ENCODE results near the gene GRK4.

DNA sequence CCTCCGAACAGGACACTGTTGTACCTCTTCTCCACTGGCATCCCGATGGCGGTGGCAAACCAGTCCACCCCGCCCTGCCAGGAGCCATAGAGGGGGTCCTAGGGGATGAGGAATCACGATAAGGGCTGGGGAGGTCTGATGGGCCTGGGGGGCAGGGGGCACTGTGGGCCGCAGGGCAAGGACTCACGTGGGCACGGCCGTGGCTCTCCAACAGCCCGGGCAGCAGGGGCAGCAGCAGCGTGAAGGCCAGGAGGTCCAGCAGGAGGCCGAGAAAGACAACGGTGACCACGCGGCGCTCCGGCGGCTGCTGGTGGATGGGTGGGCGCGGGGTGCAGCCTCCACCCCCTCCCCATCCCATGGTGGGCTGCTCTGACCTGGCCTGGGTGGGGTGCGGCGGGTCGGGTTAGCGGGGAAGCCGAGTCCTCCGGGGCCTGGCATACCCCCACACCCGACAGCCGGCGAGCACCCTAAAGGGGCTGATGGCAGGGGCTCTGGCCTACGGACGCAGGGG, 29.8 kb upstream of the GRK4 start:
- TF ChIP-seq, protein P1, sequence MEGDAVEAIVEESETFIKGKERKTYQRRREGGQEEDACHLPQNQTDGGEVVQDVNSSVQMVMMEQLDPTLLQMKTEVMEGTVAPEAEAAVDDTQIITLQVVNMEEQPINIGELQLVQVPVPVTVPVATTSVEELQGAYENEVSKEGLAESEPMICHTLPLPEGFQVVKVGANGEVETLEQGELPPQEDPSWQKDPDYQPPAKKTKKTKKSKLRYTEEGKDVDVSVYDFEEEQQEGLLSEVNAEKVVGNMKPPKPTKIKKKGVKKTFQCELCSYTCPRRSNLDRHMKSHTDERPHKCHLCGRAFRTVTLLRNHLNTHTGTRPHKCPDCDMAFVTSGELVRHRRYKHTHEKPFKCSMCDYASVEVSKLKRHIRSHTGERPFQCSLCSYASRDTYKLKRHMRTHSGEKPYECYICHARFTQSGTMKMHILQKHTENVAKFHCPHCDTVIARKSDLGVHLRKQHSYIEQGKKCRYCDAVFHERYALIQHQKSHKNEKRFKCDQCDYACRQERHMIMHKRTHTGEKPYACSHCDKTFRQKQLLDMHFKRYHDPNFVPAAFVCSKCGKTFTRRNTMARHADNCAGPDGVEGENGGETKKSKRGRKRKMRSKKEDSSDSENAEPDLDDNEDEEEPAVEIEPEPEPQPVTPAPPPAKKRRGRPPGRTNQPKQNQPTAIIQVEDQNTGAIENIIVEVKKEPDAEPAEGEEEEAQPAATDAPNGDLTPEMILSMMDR (IDR thresholded peaks at IDR 0.05; ENCODE audit: low read depth, low read length, missing input control) = no peak
- TF ChIP-seq JUND (IDR thresholded peaks at IDR 0.05) (no peak), SP1 (IDR thresholded peaks at IDR 0.05) (no peak), EGR1 (IDR thresholded peaks at IDR 0.05; ENCODE audit: low read depth in 2 of 2) (no peak), YY1 (IDR thresholded peaks at IDR 0.05) (no peak), GABPA (IDR thresholded peaks at IDR 0.05 in 1 of 2, conservative IDR thresholded peaks at IDR 0.05 in 1 of 2) (no peak), TAF1 (conservative IDR thresholded peaks at IDR 0.05) (no peak), RXRA (IDR thresholded peaks at IDR 0.05) (no peak), MAX (IDR thresholded peaks at IDR 0.05) (no peak)
- TF ChIP-seq, protein P2, sequence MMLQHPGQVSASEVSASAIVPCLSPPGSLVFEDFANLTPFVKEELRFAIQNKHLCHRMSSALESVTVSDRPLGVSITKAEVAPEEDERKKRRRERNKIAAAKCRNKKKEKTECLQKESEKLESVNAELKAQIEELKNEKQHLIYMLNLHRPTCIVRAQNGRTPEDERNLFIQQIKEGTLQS (IDR thresholded peaks at IDR 0.05) = no peak

All from liver (tissue), 3 donors.